Jurkat, Clone E6-1 (cell line): ENCODE results near the gene TMCO4.
"Not testable (repeated sequence)": the region's sequence is repeated elsewhere in the genome, so short reads cannot be mapped to it uniquely, and the experiment has no call there.

Experiments used
- DNase-seq: peaks from one replicate; pipeline ENCODE4 v3.0.0-alpha.2; 2011; ENCODE audit warnings: low read depth, low spot score
- H3K4me3 ChIP-seq: 2 replicates; pipeline ENCODE4 v1.5.1; 2011; ENCODE audit warnings: mild to moderate bottlenecking, low read length, control low read depth, moderate library complexity

Gene TMCO4

GRCh38 chr1:19636065-19636464 is 163.7 kb downstream of the TMCO4 start:
- no peak for DNase-seq
- H3K4me3 ChIP-seq, result no peak overlapping the region

GRCh38 chr1:19635646-19636045 is 164.1 kb downstream of the TMCO4 start:
- H3K4me3 ChIP-seq, result no peak overlapping the region
- DNase-seq, result no peak

DNA sequence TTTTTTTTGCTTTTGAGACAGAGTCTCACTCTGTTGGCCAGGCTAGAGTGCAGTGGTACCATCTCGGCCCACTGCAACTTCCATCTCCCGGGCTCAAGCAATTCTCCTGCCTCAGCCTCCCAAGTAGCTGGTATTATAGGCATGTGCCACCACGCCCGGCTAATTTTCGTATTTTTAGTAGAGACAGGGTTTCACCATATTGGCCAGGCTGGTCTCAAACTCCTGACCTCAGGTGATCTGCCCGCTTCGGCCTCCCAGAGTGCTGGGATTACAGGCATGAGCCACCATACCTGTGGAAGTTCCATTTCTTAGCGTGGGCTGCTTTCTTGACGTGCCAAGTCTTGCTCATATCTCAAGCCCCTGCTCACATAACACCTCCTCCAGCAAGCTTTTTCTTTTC is 164.7 kb downstream of the TMCO4 start:
- H3K4me3 ChIP-seq, DNase-seq: not testable (repeated sequence)

DNA sequence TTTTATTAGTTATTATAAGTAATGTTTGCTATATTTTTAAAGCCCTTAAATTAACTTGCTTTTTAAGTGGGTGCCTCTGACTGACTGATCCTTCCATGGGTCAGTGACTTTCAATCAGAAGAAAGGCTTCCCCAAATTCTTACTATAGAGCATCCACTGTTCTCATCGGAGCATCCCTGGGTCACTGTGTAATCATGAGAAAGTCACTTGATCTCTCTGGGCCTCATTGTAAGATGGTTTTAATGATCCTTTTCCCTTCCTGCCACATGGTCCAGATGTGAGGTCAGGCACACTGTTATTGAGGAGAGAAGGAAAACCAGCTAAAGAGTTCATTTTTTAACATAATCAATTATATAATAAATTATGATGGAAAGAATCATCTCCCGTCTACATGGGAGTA is 166.6 kb downstream of the TMCO4 start:
- no peak for DNase-seq
- H3K4me3 ChIP-seq, result no peak overlapping the region
